Esophagus (tissue), 2 donors: ENCODE measurements around the gene TEX2. TPM values are rescaled to one million over a fixed set of nuclear protein-coding genes. Genes with fewer than 3 reads are reported as not detected.
"Not testable (repeated sequence)": the region's sequence is repeated elsewhere in the genome, so short reads cannot be mapped to it uniquely, and the experiment has no call there.

ENCODE experiments used
- H3K27ac ChIP-seq, 2 donors: one replicate each; pipeline ENCODE4 v1.5.1; 2013; ENCODE audit warnings: low read depth in 2 of 2, mild to moderate bottlenecking in 2 of 2, inconsistent platforms in 1 of 2, low read length in 1 of 2, moderate library complexity in 1 of 2
- H3K27me3 ChIP-seq, 2 donors: one replicate each; pipeline ENCODE4 v1.6.1; 2013; ENCODE audit warnings: low read length in 2 of 2, control low read depth in 1 of 2, mild to moderate bottlenecking in 1 of 2; ENCODE audit not compliant: insufficient read depth in 2 of 2, control insufficient read depth in 1 of 2
- H3K36me3 ChIP-seq, 2 donors: one replicate each; pipeline ENCODE4 v1.6.1; 2013; ENCODE audit warnings: low read length in 1 of 2; ENCODE audit not compliant: control insufficient read depth in 2 of 2, insufficient read depth in 2 of 2
- H3K4me1 ChIP-seq, 2 donors: one replicate each; pipeline ENCODE4 v1.6.1; 2013; ENCODE audit warnings: low read length in 1 of 2; ENCODE audit not compliant: control insufficient read depth in 2 of 2, insufficient read depth in 2 of 2
- H3K4me3 ChIP-seq, 2 donors: one replicate each; pipeline ENCODE4 v1.5.1; 2013; ENCODE audit warnings: low read length in 2 of 2, mild to moderate bottlenecking in 2 of 2, low read depth in 1 of 2, moderate library complexity in 1 of 2
- H3K9me3 ChIP-seq, 2 donors: one replicate each; pipeline ENCODE4 v1.6.1; 2013; ENCODE audit warnings: mild to moderate bottlenecking in 2 of 2, low read depth in 1 of 2, low read length in 1 of 2, moderate library complexity in 1 of 2; ENCODE audit not compliant: control insufficient read depth in 2 of 2, insufficient read depth in 1 of 2
- WGBS, 2 donors: extraction: QIAGEN DNeasy Blood & Tissue Kit; methylation state at CpG; one replicate each; pipeline ENCODE4 v1.1.7; 2013; 5-methylcytosine and 5-hydroxymethylcytosine counted together
- polyA plus RNA-seq, 2 donors: library from polyadenylated mRNA; stranded (reverse); fragments of 200-250 nt; gene quantifications; one replicate each; pipeline ENCODE4 v1.2.3, GENCODE V29; 2013
- donor health status: healthy with polysubstance abuse.
- donor health status: Bipolar disorder and iron deficiency.

TEX2 gene
- polyA plus RNA-seq, 2 donors, result 7.9 to 10.6 TPM

- Histone ChIP-seq H3K4me1 (peaks cover 0 to 4% of the 10 kb centered on the region in 2 donors), H3K27me3 (no peaks in the 10 kb centered on the region), H3K36me3 (peaks cover 0 to 8% of the 10 kb centered on the region in 2 donors), H3K9me3 (no peaks in the 10 kb centered on the region), H3K4me3 (no peak overlapping the region), H3K27ac (no peak overlapping the region)
- WGBS, 2 donors, result 42 to 54% methylated on average over 6 of the region's 6 CpGs
Measured at GRCh38 chr17:64190472-64190871, 72.6 kb downstream of the TEX2 start.

- Histone ChIP-seq H3K4me3 (no peak overlapping the region), H3K27me3 (no peaks in the 10 kb centered on the region), H3K4me1 (peaks cover 0 to 4% of the 10 kb centered on the region in 2 donors), H3K27ac (no peak overlapping the region), H3K9me3 (no peaks in the 10 kb centered on the region), H3K36me3 (peaks cover 0 to 8% of the 10 kb centered on the region in 2 donors)
- WGBS, 2 donors, result 97% methylated on average over 15 of the region's 15 CpGs
Measured at GRCh38 chr17:64188088-64188487, 75.0 kb downstream of the TEX2 start.

- H3K4me1 ChIP-seq, result peaks cover 0 to 4% of the 10 kb centered on the region in 2 donors
- 85 to 96% methylated on average over 11 of the region's 11 CpGs for WGBS, 2 donors
- peaks cover 0 to 8% of the 10 kb centered on the region in 2 donors for H3K36me3 ChIP-seq
- H3K27ac ChIP-seq, result no peak overlapping the region
- no peaks in the 10 kb centered on the region for H3K27me3 ChIP-seq
- H3K9me3 ChIP-seq, result no peaks in the 10 kb centered on the region
- H3K4me3 ChIP-seq, result no peak overlapping the region
Measured at GRCh38 chr17:64187093-64187895, 75.8 kb downstream of the TEX2 start.

- no peak overlapping the region for H3K27ac ChIP-seq
- H3K4me1 ChIP-seq, result peaks cover 0 to 4% of the 10 kb centered on the region in 2 donors
- peaks cover 0 to 8% of the 10 kb centered on the region in 2 donors for H3K36me3 ChIP-seq
- no peak overlapping the region for H3K4me3 ChIP-seq
- WGBS, 2 donors, result 94 to 96% methylated on average over 12 of the region's 12 CpGs
- no peaks in the 10 kb centered on the region for H3K9me3 ChIP-seq
- H3K27me3 ChIP-seq, result no peaks in the 10 kb centered on the region
Measured at GRCh38 chr17:64186171-64187092, 76.6 kb downstream of the TEX2 start.

- H3K27me3 ChIP-seq, H3K36me3 ChIP-seq, H3K4me1 ChIP-seq, H3K9me3 ChIP-seq, H3K27ac ChIP-seq, H3K4me3 ChIP-seq: not testable (repeated sequence)
- 78 to 81% methylated on average over 9 of the region's 9 CpGs for WGBS, 2 donors
Measured at GRCh38 chr17:64185557-64185956, 77.5 kb downstream of the TEX2 start.

- Histone ChIP-seq H3K36me3 (peaks cover 0 to 8% of the 10 kb centered on the region in 2 donors), H3K4me1 (no peaks in the 10 kb centered on the region), H3K9me3 (no peaks in the 10 kb centered on the region), H3K27ac (no peak overlapping the region), H3K4me3 (no peak overlapping the region), H3K27me3 (no peaks in the 10 kb centered on the region)
- 82 to 92% methylated on average over 3 of the region's 3 CpGs for WGBS, 2 donors
Measured at GRCh38 chr17:64185101-64185500, 78.0 kb downstream of the TEX2 start.

GRCh38 chr17:64183815-64184214, 79.2 kb downstream of the TEX2 start:
- WGBS, 2 donors, result 87 to 89% methylated on average over 4 of the region's 4 CpGs
- Histone ChIP-seq H3K27ac (no peak overlapping the region), H3K9me3 (no peaks in the 10 kb centered on the region), H3K36me3 (peaks cover 2 to 9% of the 10 kb centered on the region in 2 donors), H3K4me1 (no peaks in the 10 kb centered on the region), H3K4me3 (no peak overlapping the region), H3K27me3 (no peaks in the 10 kb centered on the region)

- Histone ChIP-seq H3K4me1 (no peaks in the 10 kb centered on the region), H3K27me3 (no peaks in the 10 kb centered on the region), H3K27ac (no peak overlapping the region), H3K9me3 (no peaks in the 10 kb centered on the region), H3K4me3 (no peak overlapping the region), H3K36me3 (peaks cover 2 to 6% of the 10 kb centered on the region in 2 donors)
- WGBS, 2 donors, result 95 to 96% methylated on average over 3 of the region's 3 CpGs
Measured at GRCh38 chr17:64182325-64183012, 80.6 kb downstream of the TEX2 start.
